DND-41 (cell line): ENCODE measurements around the gene ZNF738.

Experiments used
- EZH2 ChIP-seq: IDR thresholded peaks from 3 replicates; pipeline ENCODE4 v1.6.1; 2012; ENCODE audit warnings: borderline replicate concordance, low read depth, mild to moderate bottlenecking, moderate library complexity, low read length, inconsistent platforms; ENCODE audit not compliant: severe bottlenecking
- TF ChIP-seq, protein P1 (sequence below): IDR thresholded peaks from 2 replicates; pipeline ENCODE4 v1.5.1; 2012; ENCODE audit warnings: borderline replicate concordance, low read length, moderate library complexity, mild to moderate bottlenecking; ENCODE audit not compliant: poor library complexity, severe bottlenecking; ENCODE audit errors: extremely low read depth

DNA sequence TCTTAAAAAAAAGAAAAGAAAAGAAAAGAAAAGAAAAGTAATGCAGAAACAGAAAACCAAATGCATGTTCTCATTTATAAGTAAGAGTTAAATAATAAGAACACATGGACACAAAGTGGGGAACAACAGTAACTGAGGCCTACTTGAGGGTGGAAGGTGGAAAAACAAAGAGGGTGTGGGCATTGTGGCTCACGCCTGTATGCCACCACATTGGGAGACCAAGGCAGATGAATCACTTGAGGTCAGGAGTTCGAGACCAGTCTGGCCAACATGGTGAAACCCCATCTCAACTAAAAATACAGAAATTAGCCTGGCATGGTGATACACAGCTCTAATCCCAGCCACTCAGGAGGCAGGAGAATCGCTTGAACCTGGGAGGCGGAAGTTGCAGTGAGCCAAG, 37.7 kb upstream of the ZNF738 start:
- TF ChIP-seq, protein P1, sequence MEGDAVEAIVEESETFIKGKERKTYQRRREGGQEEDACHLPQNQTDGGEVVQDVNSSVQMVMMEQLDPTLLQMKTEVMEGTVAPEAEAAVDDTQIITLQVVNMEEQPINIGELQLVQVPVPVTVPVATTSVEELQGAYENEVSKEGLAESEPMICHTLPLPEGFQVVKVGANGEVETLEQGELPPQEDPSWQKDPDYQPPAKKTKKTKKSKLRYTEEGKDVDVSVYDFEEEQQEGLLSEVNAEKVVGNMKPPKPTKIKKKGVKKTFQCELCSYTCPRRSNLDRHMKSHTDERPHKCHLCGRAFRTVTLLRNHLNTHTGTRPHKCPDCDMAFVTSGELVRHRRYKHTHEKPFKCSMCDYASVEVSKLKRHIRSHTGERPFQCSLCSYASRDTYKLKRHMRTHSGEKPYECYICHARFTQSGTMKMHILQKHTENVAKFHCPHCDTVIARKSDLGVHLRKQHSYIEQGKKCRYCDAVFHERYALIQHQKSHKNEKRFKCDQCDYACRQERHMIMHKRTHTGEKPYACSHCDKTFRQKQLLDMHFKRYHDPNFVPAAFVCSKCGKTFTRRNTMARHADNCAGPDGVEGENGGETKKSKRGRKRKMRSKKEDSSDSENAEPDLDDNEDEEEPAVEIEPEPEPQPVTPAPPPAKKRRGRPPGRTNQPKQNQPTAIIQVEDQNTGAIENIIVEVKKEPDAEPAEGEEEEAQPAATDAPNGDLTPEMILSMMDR, result no peak
- TF ChIP-seq EZH2, result no peak
